ENCODE results near the gene COL25A1.

GRCh38 chr4:109125084-109125483 lies 177.4 kb downstream of the COL25A1 start:
- TF ChIP-seq CTCF (IDR thresholded peaks at IDR 0.05) (no peak), POLR2A (IDR thresholded peaks at IDR 0.05) (no peak)
